Measurements from ENCODE around the gene SCNN1G.
"Not testable (repeated sequence)": the region's sequence is repeated elsewhere in the genome, so short reads cannot be mapped to it uniquely, and the experiment has no call there.

Gene SCNN1G

GRCh38 chr16:23182679-23183542 is at the start of gene SCNN1G:
TSS of gene SCNN1G (plus strand) at chr16:23182745. CDS start at chr16:23186272, 3,527 bp downstream.
- peak; percentile 2 for DNase-seq

DNA sequence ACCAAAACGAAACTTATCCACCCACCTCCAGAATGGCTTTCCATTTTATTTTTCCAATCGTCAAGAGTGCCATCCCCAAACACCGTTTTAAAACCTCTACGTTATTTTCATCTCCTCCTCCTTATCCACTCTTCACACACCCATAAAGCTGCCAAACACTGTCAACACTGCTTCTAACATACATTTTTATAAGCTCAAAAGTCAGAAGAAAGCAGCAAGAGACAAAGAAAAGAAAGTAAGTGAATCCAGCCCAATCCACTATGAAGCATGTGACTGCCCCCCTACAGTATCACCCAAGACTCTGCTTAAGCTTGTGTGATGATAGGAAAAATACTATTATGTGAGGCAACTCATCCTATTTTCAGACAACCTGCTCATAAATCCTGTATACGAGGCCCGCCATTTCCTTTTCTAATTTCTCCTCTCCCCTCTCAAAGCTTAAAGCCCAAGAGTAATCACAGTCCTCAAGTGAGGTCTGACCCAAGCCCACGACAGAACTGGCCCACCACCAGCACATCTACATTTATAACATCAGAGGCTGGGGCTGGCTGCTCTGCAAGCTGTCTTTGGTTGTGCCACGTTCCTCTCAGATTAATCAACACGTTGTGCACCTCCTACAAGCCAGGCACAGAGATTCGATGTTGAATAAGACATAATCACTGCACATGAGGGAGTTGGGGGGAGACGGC is 49.6 kb upstream of the SCNN1G start:
- DNase-seq: peak; percentile 65

DNA sequence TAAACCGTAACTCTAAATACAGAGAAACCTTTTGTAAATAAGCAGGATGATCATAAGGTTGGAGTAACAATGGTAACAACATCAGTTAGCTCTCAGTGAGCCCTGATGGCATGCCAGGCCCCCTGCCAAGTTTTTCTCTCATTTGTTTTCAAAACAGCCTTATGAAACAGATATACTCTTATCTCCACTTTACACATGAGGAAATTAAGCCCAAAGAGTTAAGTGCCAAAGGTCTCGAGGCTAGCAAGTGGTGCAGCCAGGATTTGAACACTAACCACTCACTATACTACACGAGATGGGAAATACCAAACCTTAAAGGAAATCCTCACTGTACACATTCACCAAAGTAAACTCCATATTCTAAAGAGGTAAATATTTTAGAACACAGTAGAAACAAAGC is 48.3 kb upstream of the SCNN1G start:
- DNase-seq: no peak

- no peak for DNase-seq
Measured at GRCh38 chr16:23137256-23137655, 45.3 kb upstream of the SCNN1G start.

DNA sequence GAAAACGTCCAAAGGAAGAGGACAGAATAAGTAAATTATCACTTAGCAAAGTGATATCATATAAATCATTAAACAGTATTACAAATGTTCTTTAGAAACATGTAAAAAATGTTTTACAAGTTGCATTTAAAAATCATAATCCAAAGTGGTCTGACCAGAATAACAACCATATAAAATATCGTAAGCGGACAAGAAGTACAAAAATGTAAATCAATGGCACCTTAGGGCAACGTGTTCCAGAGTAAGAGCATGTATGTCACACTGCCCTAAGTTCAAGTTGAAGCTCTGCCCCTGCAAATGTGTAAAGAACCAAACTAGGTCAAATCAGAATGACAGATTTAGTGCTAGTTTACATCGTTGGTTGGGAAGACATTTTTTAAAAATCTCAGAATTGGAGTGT is 44.7 kb upstream of the SCNN1G start:
- DNase-seq: no peak

DNA sequence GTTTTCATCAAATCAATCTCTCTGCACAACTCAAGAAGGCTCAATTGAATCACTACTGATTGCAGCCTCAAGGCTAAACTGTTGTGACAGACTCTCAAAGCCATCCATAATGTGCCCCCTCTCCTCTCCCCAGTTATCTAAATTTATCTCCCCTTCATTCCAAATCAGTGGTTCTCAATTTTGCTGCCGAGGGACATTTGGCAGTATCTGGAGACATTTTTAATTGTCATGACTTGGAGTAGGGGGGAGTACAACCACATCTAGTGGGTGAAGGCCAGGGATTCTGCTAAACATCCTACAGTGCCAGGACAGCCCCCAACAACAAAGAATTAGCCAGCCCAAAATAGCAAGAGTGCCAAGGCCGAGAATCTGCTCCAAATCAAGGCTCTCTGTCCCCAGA is 42.4 kb upstream of the SCNN1G start:
- no peak for DNase-seq

DNA sequence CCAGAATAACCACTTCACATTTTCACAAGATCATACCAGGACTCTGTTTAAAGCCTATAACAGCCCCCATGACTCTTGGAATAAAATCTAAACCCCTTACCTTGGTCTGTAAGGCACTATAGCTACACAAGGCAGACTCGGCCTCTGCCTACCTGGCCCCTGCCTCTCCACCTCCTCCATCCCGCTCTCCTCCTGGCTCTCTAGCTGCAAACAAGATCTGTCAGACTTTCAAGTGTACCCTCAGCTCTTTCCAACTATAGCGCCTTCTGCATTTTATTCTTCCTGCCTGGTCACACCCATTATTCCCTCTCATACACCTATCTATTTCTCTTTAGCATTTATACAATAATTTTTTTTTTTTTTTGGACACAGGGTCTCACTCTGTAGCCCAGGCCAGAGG is 41.5 kb upstream of the SCNN1G start:
- DNase-seq: no peak

- DNase-seq: no peak
Measured at GRCh38 chr16:23141500-23141899, 41.0 kb upstream of the SCNN1G start.

GRCh38 chr16:23141959-23142740 is 40.4 kb upstream of the SCNN1G start:
- no peak for DNase-seq

- no peak for DNase-seq
Measured at GRCh38 chr16:23143391-23143790, 39.2 kb upstream of the SCNN1G start.

DNA sequence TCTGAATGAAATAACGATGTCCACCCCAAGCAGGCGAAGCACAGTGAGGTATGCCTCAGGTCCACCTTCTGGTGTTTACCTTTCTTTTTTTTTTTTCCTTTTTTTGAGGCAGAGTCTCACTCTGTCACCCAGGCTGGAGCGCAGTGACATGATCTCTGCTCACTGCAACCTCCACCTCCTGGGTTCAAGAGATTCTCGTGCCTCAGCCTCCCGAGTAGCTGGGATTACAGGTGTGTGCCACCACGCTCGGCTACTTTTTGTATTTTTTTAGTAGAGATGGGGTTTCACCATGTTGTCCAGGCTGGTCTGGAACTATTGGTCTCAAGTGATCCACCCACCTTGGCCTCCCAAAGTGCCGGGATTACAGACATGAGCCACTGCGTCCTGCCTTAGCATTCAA is 38.2 kb upstream of the SCNN1G start:
- DNase-seq: not testable (repeated sequence)

DNA sequence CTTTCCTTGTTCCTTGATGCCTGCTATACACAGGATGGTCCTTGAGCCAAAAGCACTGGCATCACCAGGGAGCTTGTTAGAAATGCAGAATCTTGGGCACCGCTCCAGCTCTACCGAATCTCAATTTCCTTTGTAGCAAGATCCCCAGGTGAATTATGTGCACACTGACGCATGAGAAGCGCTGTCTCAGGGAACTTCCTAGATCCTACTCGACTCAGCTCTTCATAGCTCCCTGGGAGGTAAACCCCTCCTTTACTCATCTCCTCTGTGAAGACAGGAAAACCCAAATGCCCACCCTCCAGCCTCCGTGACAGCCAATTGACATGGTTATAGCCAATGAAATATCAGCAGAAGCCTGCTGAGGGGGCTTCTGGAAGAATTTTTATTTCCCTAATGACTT is 37.4 kb upstream of the SCNN1G start:
- DNase-seq: no peak

- peak; percentile 45 for DNase-seq
Measured at GRCh38 chr16:23145608-23146007, 36.9 kb upstream of the SCNN1G start.

- DNase-seq: no peak
Measured at GRCh38 chr16:23146877-23147601, 35.5 kb upstream of the SCNN1G start.

GRCh38 chr16:23147666-23148065 is 34.9 kb upstream of the SCNN1G start:
- DNase-seq: no peak

DNA sequence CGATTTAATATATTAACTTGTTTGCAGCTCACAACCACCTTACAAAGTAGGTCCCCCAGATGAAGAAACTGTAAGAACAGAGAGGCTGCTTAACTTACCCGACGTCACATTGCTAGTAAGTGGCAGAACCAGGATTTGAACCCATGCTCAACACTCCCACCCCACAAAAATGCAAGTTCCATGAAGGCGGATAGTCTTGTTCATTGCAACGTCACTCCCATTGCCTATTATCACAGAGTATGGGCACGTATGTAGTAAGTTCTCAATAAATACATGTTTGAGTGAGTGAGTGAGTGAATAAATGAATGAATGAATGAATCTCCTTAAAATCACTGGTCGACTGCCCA is 34.4 kb upstream of the SCNN1G start:
- no peak for DNase-seq

GRCh38 chr16:23148513-23149266 is 33.9 kb upstream of the SCNN1G start:
- DNase-seq: peak; percentile 50

GRCh38 chr16:23149267-23149992 is 33.1 kb upstream of the SCNN1G start, which contains the start of gene USP31:
TSS of gene USP31 (minus strand) at chr16:23149452. CDS start at chr16:23149270, 182 bp downstream.
- DNase-seq: peak; percentile 96

GRCh38 chr16:23149993-23150364 is 32.6 kb upstream of the SCNN1G start:
- no peak for DNase-seq

DNA sequence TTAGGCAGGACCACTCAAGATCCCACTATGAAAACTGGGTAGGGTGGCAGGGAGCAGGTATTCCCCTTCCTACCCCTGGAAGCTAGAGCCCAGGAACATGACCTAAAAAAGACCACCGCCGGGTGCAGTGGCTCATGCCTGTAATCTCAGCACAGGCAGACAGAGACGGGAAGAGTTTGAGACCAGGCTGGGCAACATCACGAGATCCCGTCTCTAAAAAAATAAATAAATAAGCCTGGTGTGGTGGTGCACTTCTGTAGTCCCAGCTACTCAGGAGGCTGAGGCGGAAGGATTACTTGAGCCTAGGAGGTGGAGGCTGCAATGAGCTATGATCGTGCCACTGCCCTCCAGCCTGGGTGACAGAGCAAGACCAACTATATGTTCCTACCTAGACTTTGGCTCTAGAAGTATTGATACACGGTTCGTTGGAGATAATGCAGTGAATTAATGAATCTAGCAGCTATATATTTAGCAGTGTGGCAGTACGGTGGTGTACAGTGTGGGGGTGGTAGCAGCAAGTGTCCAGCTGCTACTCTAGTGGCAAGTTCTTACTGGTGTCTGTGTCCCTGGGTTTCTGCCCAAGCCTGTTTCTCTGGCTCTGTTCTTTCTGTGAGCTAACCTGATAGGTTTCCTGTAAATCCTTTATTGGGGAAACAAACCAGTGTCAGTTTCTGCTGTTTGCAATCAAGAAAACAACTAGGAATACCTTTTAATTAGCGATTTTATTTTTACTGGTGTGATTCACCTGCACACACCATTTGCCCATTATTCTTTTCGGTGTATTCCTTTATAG is 30.0 kb upstream of the SCNN1G start:
- DNase-seq: no peak

Measured in fibroblast of skin of right biceps (primary cell).